GM12801 (cell line): ENCODE results near the gene ARHGEF25.

Experiments
- TF ChIP-seq, protein P1 (sequence below): IDR thresholded peaks from one replicate; pipeline ENCODE4 v1.5.1; 2011; ENCODE audit warnings: control low read depth; ENCODE audit not compliant: insufficient read length; ENCODE audit errors: extremely low read depth

ARHGEF25 gene

DNA sequence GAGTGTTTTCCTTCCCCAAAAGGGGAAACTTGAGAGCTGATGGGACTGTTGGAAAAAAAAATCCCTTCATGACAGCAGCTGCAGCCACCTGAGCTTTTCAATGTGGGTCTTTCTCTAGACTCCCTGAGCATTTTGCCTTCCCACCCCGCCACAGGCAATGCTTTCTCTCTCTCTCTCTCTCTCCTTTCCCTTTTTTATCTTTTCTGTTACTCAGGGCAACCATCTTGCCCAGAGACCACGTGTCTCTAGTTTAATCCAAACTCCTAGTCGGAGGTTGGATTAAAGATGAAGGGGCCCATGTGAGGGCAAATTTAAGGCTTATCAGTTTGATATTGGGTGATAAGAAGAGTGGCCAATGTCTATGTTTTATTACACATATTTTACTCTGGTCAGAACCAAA is 47.7 kb downstream of the ARHGEF25 start:
- TF ChIP-seq, protein P1, sequence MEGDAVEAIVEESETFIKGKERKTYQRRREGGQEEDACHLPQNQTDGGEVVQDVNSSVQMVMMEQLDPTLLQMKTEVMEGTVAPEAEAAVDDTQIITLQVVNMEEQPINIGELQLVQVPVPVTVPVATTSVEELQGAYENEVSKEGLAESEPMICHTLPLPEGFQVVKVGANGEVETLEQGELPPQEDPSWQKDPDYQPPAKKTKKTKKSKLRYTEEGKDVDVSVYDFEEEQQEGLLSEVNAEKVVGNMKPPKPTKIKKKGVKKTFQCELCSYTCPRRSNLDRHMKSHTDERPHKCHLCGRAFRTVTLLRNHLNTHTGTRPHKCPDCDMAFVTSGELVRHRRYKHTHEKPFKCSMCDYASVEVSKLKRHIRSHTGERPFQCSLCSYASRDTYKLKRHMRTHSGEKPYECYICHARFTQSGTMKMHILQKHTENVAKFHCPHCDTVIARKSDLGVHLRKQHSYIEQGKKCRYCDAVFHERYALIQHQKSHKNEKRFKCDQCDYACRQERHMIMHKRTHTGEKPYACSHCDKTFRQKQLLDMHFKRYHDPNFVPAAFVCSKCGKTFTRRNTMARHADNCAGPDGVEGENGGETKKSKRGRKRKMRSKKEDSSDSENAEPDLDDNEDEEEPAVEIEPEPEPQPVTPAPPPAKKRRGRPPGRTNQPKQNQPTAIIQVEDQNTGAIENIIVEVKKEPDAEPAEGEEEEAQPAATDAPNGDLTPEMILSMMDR: no peak

DNA sequence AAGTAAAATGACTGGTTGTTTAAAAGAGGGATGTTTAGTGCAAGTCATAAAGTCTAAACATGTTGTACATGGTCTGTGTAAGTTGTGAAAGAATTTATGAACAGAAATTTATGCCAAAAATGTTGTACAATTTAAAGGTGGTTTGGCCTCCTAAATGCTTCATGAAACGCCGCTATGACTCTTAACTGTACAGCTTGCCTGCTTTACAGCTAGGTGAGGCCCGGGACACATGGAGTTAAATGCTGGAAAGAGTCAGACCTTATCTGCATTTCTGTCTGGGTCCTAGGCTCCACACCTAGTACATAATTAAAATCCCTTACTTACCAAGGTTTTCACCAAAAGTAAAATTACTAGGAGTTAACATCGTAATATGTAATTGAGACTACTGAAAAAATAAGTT is 50.1 kb downstream of the ARHGEF25 start:
- TF ChIP-seq, protein P1: no peak
